ENCODE results near the gene ADD2. TPM values are rescaled to one million over a fixed set of nuclear protein-coding genes. Genes with fewer than 3 reads are reported as not detected.

Gene ADD2
- total RNA-seq, 1 experiment from 2014 or later: 5.6 TPM

DNA sequence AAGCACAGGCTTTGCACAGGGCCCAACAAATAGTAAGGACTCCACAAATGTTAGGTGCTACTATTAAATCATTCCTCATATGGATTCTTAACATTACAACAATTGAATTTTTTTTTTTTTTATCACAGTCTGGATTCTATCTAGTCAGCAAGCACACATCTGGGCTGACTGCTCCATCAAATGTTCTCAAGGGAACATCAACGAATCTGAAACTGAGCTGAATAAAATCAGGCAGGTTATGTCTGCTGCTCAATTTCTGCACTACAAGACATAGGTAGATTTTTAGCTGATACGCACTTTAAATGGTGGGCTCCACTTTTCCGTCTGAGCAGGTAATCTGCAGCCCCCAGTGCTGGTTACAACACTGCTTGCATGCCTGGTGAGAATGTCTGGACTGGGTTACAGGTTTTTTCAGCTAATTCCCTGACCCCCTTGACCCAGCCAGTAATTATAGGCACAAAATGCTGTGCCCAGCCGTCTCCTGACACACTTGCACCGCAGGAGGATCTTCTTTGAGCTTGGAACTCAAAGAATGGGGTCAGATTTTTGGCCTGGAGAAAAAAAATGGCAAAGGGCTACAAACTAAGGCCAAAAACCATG lies 44.6 kb downstream of the ADD2 start:
- TF ChIP-seq EZH2 (IDR thresholded peaks at IDR 0.05; ENCODE audit: borderline replicate concordance, low read depth, low read length, poor library complexity, severe bottlenecking): no peak
- TF ChIP-seq, protein P1, sequence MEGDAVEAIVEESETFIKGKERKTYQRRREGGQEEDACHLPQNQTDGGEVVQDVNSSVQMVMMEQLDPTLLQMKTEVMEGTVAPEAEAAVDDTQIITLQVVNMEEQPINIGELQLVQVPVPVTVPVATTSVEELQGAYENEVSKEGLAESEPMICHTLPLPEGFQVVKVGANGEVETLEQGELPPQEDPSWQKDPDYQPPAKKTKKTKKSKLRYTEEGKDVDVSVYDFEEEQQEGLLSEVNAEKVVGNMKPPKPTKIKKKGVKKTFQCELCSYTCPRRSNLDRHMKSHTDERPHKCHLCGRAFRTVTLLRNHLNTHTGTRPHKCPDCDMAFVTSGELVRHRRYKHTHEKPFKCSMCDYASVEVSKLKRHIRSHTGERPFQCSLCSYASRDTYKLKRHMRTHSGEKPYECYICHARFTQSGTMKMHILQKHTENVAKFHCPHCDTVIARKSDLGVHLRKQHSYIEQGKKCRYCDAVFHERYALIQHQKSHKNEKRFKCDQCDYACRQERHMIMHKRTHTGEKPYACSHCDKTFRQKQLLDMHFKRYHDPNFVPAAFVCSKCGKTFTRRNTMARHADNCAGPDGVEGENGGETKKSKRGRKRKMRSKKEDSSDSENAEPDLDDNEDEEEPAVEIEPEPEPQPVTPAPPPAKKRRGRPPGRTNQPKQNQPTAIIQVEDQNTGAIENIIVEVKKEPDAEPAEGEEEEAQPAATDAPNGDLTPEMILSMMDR (conservative IDR thresholded peaks at IDR 0.05; ENCODE audit: low read depth, low read length): no peak
- Histone ChIP-seq H3K36me3 (ENCODE audit: insufficient read depth, low read length, poor library complexity, severe bottlenecking) (no peaks in the 10 kb centered on the region), H3K27me3 (replicated peaks; ENCODE audit: insufficient read depth, low read depth, low read length, poor library complexity) (no peaks in the 10 kb centered on the region), H3K4me1 (ENCODE audit: insufficient read depth, low read length, poor library complexity, severe bottlenecking) (no peaks in the 10 kb centered on the region), H3K9me3 (ENCODE audit: low read depth, low read length, poor library complexity, severe bottlenecking) (no peaks in the 10 kb centered on the region), H3K4me3 (ENCODE audit: low read depth, low read length, poor library complexity, severe bottlenecking) (no peak overlapping the region), H3K27ac (ENCODE audit: low read depth, low read length, poor library complexity, severe bottlenecking) (no peak overlapping the region)
- DNase-seq (ENCODE audit: low spot score): no peak
- POLR2A ChIA-PET (ENCODE audit: low non-redundant PET): no interaction called here
- intact Hi-C loops (cut with micrococcal nuclease; ENCODE audit: unreplicated experiment): no loop called here
- CTCF ChIA-PET: no interaction called here
- BruUV-seq (replicated peaks): no TSS peak

DNA sequence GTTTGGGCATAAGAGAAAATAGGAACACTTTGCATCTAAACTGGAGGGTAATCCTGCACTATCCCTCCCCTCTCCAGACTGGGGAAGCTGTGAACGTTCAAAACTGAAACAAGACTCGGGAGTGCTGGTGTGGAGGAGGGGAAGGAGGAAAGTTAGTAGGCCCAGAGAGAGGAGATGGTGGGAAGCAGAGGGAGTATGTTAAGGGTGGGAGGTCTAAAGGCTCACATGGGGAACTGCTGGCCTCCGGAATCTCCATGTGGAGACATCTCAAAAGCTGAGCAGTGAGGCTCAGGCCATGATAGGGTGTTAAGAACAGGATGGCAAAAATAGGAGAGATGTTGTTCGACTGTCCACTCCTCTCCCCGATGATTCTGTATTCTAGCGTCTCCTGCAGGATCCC lies 47.9 kb downstream of the ADD2 start:
- Histone ChIP-seq H3K4me3 (ENCODE audit: low read depth, low read length, poor library complexity, severe bottlenecking) (no peak overlapping the region), H3K27me3 (replicated peaks; ENCODE audit: insufficient read depth, low read depth, low read length, poor library complexity) (no peaks in the 10 kb centered on the region), H3K9me3 (ENCODE audit: low read depth, low read length, poor library complexity, severe bottlenecking) (no peaks in the 10 kb centered on the region), H3K27ac (ENCODE audit: low read depth, low read length, poor library complexity, severe bottlenecking) (no peak overlapping the region), H3K4me1 (ENCODE audit: insufficient read depth, low read length, poor library complexity, severe bottlenecking) (no peaks in the 10 kb centered on the region), H3K36me3 (ENCODE audit: insufficient read depth, low read length, poor library complexity, severe bottlenecking) (no peaks in the 10 kb centered on the region)
- intact Hi-C loops (cut with micrococcal nuclease; ENCODE audit: unreplicated experiment): no loop called here
- no peak for TF ChIP-seq EZH2 (IDR thresholded peaks at IDR 0.05; ENCODE audit: borderline replicate concordance, low read depth, low read length, poor library complexity, severe bottlenecking)
- TF ChIP-seq, protein P1 (conservative IDR thresholded peaks at IDR 0.05; ENCODE audit: low read depth, low read length): no peak
- DNase-seq (ENCODE audit: low spot score): no peak
- POLR2A ChIA-PET (ENCODE audit: low non-redundant PET): no interaction called here
- CTCF ChIA-PET: no interaction called here
- BruUV-seq (replicated peaks): no TSS peak

DNA sequence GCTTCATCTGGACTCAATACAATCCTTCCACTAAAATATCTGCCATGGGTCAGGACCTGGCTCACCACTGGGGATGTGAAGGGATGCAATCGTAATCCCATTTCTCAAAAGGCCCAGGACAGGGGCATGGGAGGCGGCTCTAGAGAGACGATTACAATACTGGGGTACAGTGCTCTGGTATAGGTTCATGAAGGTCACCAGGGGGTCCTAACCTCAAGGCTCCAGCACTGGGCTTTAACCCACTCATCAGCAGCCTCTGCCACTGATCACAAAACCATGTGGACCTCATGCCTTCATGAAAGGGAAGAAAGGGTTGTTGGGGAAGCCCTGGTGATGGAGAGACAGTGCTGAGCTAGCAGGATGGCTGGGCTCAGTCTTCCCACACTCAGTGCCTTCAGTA lies 48.8 kb downstream of the ADD2 start:
- no peaks in the 10 kb centered on the region for H3K4me1 ChIP-seq (ENCODE audit: insufficient read depth, low read length, poor library complexity, severe bottlenecking)
- no peaks in the 10 kb centered on the region for H3K36me3 ChIP-seq (ENCODE audit: insufficient read depth, low read length, poor library complexity, severe bottlenecking)
- TF ChIP-seq, protein P1 (conservative IDR thresholded peaks at IDR 0.05; ENCODE audit: low read depth, low read length): no peak
- no peak for TF ChIP-seq EZH2 (IDR thresholded peaks at IDR 0.05; ENCODE audit: borderline replicate concordance, low read depth, low read length, poor library complexity, severe bottlenecking)
- no peaks in the 10 kb centered on the region for H3K9me3 ChIP-seq (ENCODE audit: low read depth, low read length, poor library complexity, severe bottlenecking)
- DNase-seq (ENCODE audit: low spot score): no peak
- no peaks in the 10 kb centered on the region for H3K27me3 ChIP-seq (replicated peaks; ENCODE audit: insufficient read depth, low read depth, low read length, poor library complexity)
- no TSS peak for BruUV-seq (replicated peaks)
- no peak overlapping the region for H3K4me3 ChIP-seq (ENCODE audit: low read depth, low read length, poor library complexity, severe bottlenecking)
- H3K27ac ChIP-seq (ENCODE audit: low read depth, low read length, poor library complexity, severe bottlenecking): no peak overlapping the region
- POLR2A ChIA-PET (ENCODE audit: low non-redundant PET): no interaction called here
- intact Hi-C loops (cut with micrococcal nuclease; ENCODE audit: unreplicated experiment): no loop called here
- CTCF ChIA-PET: no interaction called here
